ENCODE data around the gene CPEB3. TPM values are rescaled to one million over a fixed set of nuclear protein-coding genes. Genes with fewer than 3 reads are reported as not detected.

The CPEB3 gene
- polyA plus RNA-seq, 1 experiment, result 0.36 TPM

GRCh38 chr10:92208157-92208720, 82.6 kb downstream of the CPEB3 start:
- POLR2A ChIA-PET, result interaction anchor here (0.7 kb wide), 1 partner anchor 107 kb away, joined by 4 read pairs; no protein-coding TSS in a partner anchor
- no peaks in the 10 kb centered on the region for H3K27me3 ChIP-seq (ENCODE audit: control insufficient read depth, insufficient read depth, low read length)
- H3K4me3 ChIP-seq (ENCODE audit: low read depth, low read length), result no peak overlapping the region
- no peak for DNase-seq (ENCODE audit: low read depth, low spot score)
- no peak overlapping the region for H3K27ac ChIP-seq (ENCODE audit: low read depth, low read length)
- H3K9me3 ChIP-seq (ENCODE audit: control insufficient read depth, insufficient read depth, low read length), result no peaks in the 10 kb centered on the region
- CTCF ChIA-PET, result no interaction called here
- TF ChIP-seq CTCF (IDR thresholded peaks at IDR 0.05; ENCODE audit: low read depth, low read length), result no peak

GRCh38 chr10:92207061-92207460, 83.8 kb downstream of the CPEB3 start:
- H3K9me3 ChIP-seq (ENCODE audit: control insufficient read depth, insufficient read depth, low read length), result no peaks in the 10 kb centered on the region
- no peak for DNase-seq (ENCODE audit: low read depth, low spot score)
- ChIA-PET POLR2A (no interaction called here), CTCF (no interaction called here)
- no peak for TF ChIP-seq CTCF (IDR thresholded peaks at IDR 0.05; ENCODE audit: low read depth, low read length)
- no peaks in the 10 kb centered on the region for H3K27me3 ChIP-seq (ENCODE audit: control insufficient read depth, insufficient read depth, low read length)
- no peak overlapping the region for H3K27ac ChIP-seq (ENCODE audit: low read depth, low read length)
- no peak overlapping the region for H3K4me3 ChIP-seq (ENCODE audit: low read depth, low read length)

GRCh38 chr10:92203919-92204623, 86.8 kb downstream of the CPEB3 start:
- CTCF ChIA-PET, result interaction anchor here (1.3 to 1.5 kb wide), 2 partner anchors 116 to 118 kb away, joined by 3 to 4 read pairs; no protein-coding TSS in a partner anchor
- Histone ChIP-seq H3K9me3 (ENCODE audit: control insufficient read depth, insufficient read depth, low read length) (no peaks in the 10 kb centered on the region), H3K27me3 (ENCODE audit: control insufficient read depth, insufficient read depth, low read length) (no peaks in the 10 kb centered on the region), H3K27ac (ENCODE audit: low read depth, low read length) (no peak overlapping the region), H3K4me3 (ENCODE audit: low read depth, low read length) (no peak overlapping the region)
- TF ChIP-seq CTCF (IDR thresholded peaks at IDR 0.05; ENCODE audit: low read depth, low read length), result no peak
- DNase-seq (ENCODE audit: low read depth, low spot score), result no peak
- POLR2A ChIA-PET, result no interaction called here

GRCh38 chr10:92202536-92202935, 88.3 kb downstream of the CPEB3 start:
- POLR2A ChIA-PET, result no interaction called here
- TF ChIP-seq CTCF (IDR thresholded peaks at IDR 0.05; ENCODE audit: low read depth, low read length), result no peak
- CTCF ChIA-PET, result no interaction called here
- no peak for DNase-seq (ENCODE audit: low read depth, low spot score)
- no peaks in the 10 kb centered on the region for H3K9me3 ChIP-seq (ENCODE audit: control insufficient read depth, insufficient read depth, low read length)
- H3K27me3 ChIP-seq (ENCODE audit: control insufficient read depth, insufficient read depth, low read length), result no peaks in the 10 kb centered on the region
- H3K27ac ChIP-seq (ENCODE audit: low read depth, low read length), result no peak overlapping the region
- no peak overlapping the region for H3K4me3 ChIP-seq (ENCODE audit: low read depth, low read length)

- POLR2A ChIA-PET, result no interaction called here
- H3K4me3 ChIP-seq (ENCODE audit: low read depth, low read length), result no peak overlapping the region
- no peaks in the 10 kb centered on the region for H3K9me3 ChIP-seq (ENCODE audit: control insufficient read depth, insufficient read depth, low read length)
- no peak overlapping the region for H3K27ac ChIP-seq (ENCODE audit: low read depth, low read length)
- no peak for DNase-seq (ENCODE audit: low read depth, low spot score)
- H3K27me3 ChIP-seq (ENCODE audit: control insufficient read depth, insufficient read depth, low read length), result no peaks in the 10 kb centered on the region
- no peak for TF ChIP-seq CTCF (IDR thresholded peaks at IDR 0.05; ENCODE audit: low read depth, low read length)
- CTCF ChIA-PET, result interaction anchor here (0.7 kb wide), 1 partner anchor 36 kb away, joined by 6 read pairs; no protein-coding TSS in a partner anchor
These were observed 90.3 kb downstream of the CPEB3 start for GRCh38 chr10:92200564-92200963.

All from AG04450 (cell line).